GM12878 (cell line): ENCODE measurements around the gene SEC14L1. TPM values are rescaled to one million over a fixed set of nuclear protein-coding genes. Genes with fewer than 3 reads are reported as not detected.

ENCODE experiments used
- ATAC-seq: fragments of 200-7000 bp; cut with Tn5 transposase; 3 replicates; pipeline ENCODE4 v1.9.1; 2020; ENCODE audit warnings: mild to moderate bottlenecking, moderate library complexity
- BruUV-seq: library from RNA; stranded (reverse); fragments of 400-500 nt; replicated peaks from 2 replicates; lab custom pipeline; 2021; lab: Mats Ljungman, UMichigan
- CTCF ChIA-PET: fragments of 300-600 bp; sonication (Branson Sonifier 250); formaldehyde crosslinking; extraction: SDS; loops from one replicate; lab custom pipeline; 2021; ENCODE audit warnings: inconsistent platforms; lab: Yijun Ruan, JAX
- POLR2A ChIA-PET: fragments of 350-600 bp; formaldehyde crosslinking; extraction: SDS; loops from one replicate; lab custom pipeline; 2021; ENCODE audit warnings: inconsistent platforms; lab: Charles Lee
- RAD21 ChIA-PET: fragments of 300-600 bp; sonication (Branson Sonifier 250); formaldehyde crosslinking; loops from one replicate; lab custom pipeline; 2023; ENCODE audit warnings: antibody characterized with exemption; ENCODE audit not compliant: unreplicated experiment; lab: Charles Lee
- SMC1A ChIA-PET: fragments of 300-600 bp; sonication (Branson Sonifier 250); formaldehyde crosslinking; loops from one replicate; lab custom pipeline; 2023; ENCODE audit not compliant: unreplicated experiment, uncharacterized antibody; lab: Charles Lee
- DNase-seq: peaks from one replicate; pipeline ENCODE4 v3.0.0-alpha.2; 2011; ENCODE audit warnings: low read depth, low spot score
- FAIRE-seq: peaks from 3 replicates; lab custom pipeline; 2011; peaks lifted over from hg19 to GRCh38; lab: Jason Lieb, UNC
- H2AFZ ChIP-seq: 2 replicates; pipeline ENCODE4 v1.6.0; 2011; ENCODE audit warnings: low read depth, low read length, control low read depth; ENCODE audit not compliant: control insufficient read depth
- H3K27ac ChIP-seq: 2 replicates; pipeline ENCODE4 v1.5.1; 2011; ENCODE audit warnings: control low read depth; ENCODE audit not compliant: control insufficient read depth, insufficient read depth
- H3K27me3 ChIP-seq, 2 experiments: replicated peaks in 1 of 2; 2 replicates each; pipeline versions ENCODE4 v1.6.0 to v1.6.1; 2011; ENCODE audit warnings: low read length in 1 of 2; ENCODE audit not compliant: control insufficient read depth in 2 of 2, insufficient read depth in 2 of 2
- H3K36me3 ChIP-seq, 2 experiments: 2 replicates each; pipeline ENCODE4 v1.5.1; 2011; ENCODE audit warnings: low read length in 1 of 2; ENCODE audit not compliant: control insufficient read depth in 2 of 2, insufficient read depth in 2 of 2
- H3K4me1 ChIP-seq: 2 replicates; pipeline ENCODE4 v1.6.1; 2011; ENCODE audit warnings: mild to moderate bottlenecking, low read length, moderate library complexity, mixed read lengths; ENCODE audit not compliant: control insufficient read depth, insufficient read depth
- H3K4me2 ChIP-seq: 2 replicates; pipeline ENCODE4 v1.6.0; 2011; ENCODE audit warnings: control low read depth; ENCODE audit not compliant: control insufficient read depth, insufficient read depth
- H3K4me3 ChIP-seq: fragments of 200-600 bp; sonication (generic); 2 replicates; pipeline ENCODE4 v1.5.1; 2016
- H3K79me2 ChIP-seq: 2 replicates; pipeline ENCODE4 v1.6.0; 2011; ENCODE audit warnings: low read length; ENCODE audit not compliant: control insufficient read depth, insufficient read depth
- H3K9ac ChIP-seq: 2 replicates; pipeline ENCODE4 v1.8.0; 2011; ENCODE audit warnings: low read length, control low read depth, mixed read lengths; ENCODE audit not compliant: control insufficient read depth, insufficient read depth
- H3K9me3 ChIP-seq: replicated peaks from 3 replicates; pipeline ENCODE4 v1.5.1; 2011; ENCODE audit warnings: mild to moderate bottlenecking, low read length; ENCODE audit not compliant: control insufficient read depth, insufficient read depth
- H4K20me1 ChIP-seq: 2 replicates; pipeline ENCODE4 v1.6.0; 2011; ENCODE audit not compliant: control insufficient read depth, insufficient read depth
- DPF2 ChIP-seq: fragments of 450-650 bp; IDR thresholded peaks from 2 replicates; pipeline ENCODE4 v1.6.1; 2017; ENCODE audit warnings: mild to moderate bottlenecking
- GABPA ChIP-seq: IDR thresholded peaks from 2 replicates; pipeline ENCODE4 v1.6.1; 2014; ENCODE audit warnings: antibody characterized with exemption, low read depth, mild to moderate bottlenecking, inconsistent platforms
- JUNB ChIP-seq: IDR thresholded peaks from 2 replicates; pipeline ENCODE4 v1.6.1; 2016; ENCODE audit warnings: antibody characterized with exemption, mild to moderate bottlenecking
- RFX5 ChIP-seq: IDR thresholded peaks from 2 replicates; pipeline ENCODE4 v1.6.1; 2011; ENCODE audit warnings: low read depth, low read length, improper control_type of control experiment
- WGBS: methylation state at CpG from one replicate; pipeline ENCODE4 v1.1.6; 2016; ENCODE audit warnings: low lambda C conversion rate; ENCODE audit not compliant: insufficient replicate concordance, insufficient coverage; ENCODE audit errors: missing lambda C conversion rate; 5-methylcytosine and 5-hydroxymethylcytosine counted together
- in situ Hi-C: fragments of 300-500 bp; cut with MboI; formaldehyde crosslinking; loops from 9 replicates; pipeline ENCODE4 v1.14.3; 2018; ENCODE audit warnings: mixed read lengths
- intact Hi-C: fragments of 100-400 bp; cut with micrococcal nuclease; formaldehyde crosslinking; loops from one replicate; pipeline ENCODE4 v1.14.2; 2022; ENCODE audit not compliant: unreplicated experiment
- polyA plus RNA-seq, 11 experiments: library from polyadenylated mRNA; depleted of rRNA in 4 of 11; unstranded in 6 of 11; stranded (reverse) in 5 of 11; fragments of >200 nt; fragmentation: Nextera tagmentation in 4 of 11; fragmentation: Illumina TruSeq in 1 of 11; extraction: Ambion mirVana in 4 of 11; extraction: Trizol in 1 of 11; gene quantifications; 1 replicate in 1 of 11; 2 replicates in 10 of 11; pipeline versions ENCODE4 v1.2.1 to v1.2.3, GENCODE V29; 2011 to 2016; ENCODE audit warnings: inconsistent platforms in 2 of 11, missing spikeins in 2 of 11, low read depth in 1 of 11
- total RNA-seq, 4 experiments: library from RNA; depleted of rRNA in 3 of 4; stranded (reverse); fragments of >200 nt in 3 of 4; fragmentation: Illumina TruSeq in 1 of 4; extraction: Trizol in 1 of 4; gene quantifications; 2 replicates each; pipeline versions ENCODE4 v1.2.1 to v1.2.3, GENCODE V29; 2013 to 2021
- TF ChIP-seq, protein P1 (sequence below): IDR thresholded peaks from 2 replicates; pipeline ENCODE4 v1.6.1; 2012; ENCODE audit warnings: improper control_type of control experiment, low read depth, low read length; ENCODE audit not compliant: insufficient replicate concordance

The SEC14L1 gene
- total and polyA plus RNA-seq, 10 of the 15 experiments (the other 5 are each of a cell fraction or from before 2014, with no cell fraction given), result 6.3 to 66.1 (median 33.5) TPM

- FAIRE-seq, result no peak
- Histone ChIP-seq H3K9me3 (no peaks in the 10 kb centered on the region), H3K4me1 (peaks cover 5% of the 10 kb centered on the region), H3K4me3 (no peak overlapping the region)
- RAD21 ChIA-PET, result interaction anchor here (1.9 kb wide), 1 partner anchor 11 kb away, joined by 5 read pairs; no protein-coding TSS in a partner anchor
- TF ChIP-seq, protein P1, sequence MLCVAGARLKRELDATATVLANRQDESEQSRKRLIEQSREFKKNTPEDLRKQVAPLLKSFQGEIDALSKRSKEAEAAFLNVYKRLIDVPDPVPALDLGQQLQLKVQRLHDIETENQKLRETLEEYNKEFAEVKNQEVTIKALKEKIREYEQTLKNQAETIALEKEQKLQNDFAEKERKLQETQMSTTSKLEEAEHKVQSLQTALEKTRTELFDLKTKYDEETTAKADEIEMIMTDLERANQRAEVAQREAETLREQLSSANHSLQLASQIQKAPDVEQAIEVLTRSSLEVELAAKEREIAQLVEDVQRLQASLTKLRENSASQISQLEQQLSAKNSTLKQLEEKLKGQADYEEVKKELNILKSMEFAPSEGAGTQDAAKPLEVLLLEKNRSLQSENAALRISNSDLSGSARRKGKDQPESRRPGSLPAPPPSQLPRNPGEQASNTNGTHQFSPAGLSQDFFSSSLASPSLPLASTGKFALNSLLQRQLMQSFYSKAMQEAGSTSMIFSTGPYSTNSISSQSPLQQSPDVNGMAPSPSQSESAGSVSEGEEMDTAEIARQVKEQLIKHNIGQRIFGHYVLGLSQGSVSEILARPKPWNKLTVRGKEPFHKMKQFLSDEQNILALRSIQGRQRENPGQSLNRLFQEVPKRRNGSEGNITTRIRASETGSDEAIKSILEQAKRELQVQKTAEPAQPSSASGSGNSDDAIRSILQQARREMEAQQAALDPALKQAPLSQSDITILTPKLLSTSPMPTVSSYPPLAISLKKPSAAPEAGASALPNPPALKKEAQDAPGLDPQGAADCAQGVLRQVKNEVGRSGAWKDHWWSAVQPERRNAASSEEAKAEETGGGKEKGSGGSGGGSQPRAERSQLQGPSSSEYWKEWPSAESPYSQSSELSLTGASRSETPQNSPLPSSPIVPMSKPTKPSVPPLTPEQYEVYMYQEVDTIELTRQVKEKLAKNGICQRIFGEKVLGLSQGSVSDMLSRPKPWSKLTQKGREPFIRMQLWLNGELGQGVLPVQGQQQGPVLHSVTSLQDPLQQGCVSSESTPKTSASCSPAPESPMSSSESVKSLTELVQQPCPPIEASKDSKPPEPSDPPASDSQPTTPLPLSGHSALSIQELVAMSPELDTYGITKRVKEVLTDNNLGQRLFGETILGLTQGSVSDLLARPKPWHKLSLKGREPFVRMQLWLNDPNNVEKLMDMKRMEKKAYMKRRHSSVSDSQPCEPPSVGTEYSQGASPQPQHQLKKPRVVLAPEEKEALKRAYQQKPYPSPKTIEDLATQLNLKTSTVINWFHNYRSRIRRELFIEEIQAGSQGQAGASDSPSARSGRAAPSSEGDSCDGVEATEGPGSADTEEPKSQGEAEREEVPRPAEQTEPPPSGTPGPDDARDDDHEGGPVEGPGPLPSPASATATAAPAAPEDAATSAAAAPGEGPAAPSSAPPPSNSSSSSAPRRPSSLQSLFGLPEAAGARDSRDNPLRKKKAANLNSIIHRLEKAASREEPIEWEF, result no peak
- no peak for TF ChIP-seq JUNB
- TF ChIP-seq RFX5, result no peak
- TF ChIP-seq DPF2, result no peak
- no peak for TF ChIP-seq GABPA
- TF ChIP-seq, all 136 proteins: peak for 0
- DNase-seq (no peak), ATAC-seq (no peak)
- intact Hi-C loops (no loop called here), in situ Hi-C loops (no loop called here)
- BruUV-seq, result no TSS peak
- Histone ChIP-seq H3K9ac (no peak overlapping the region), H3K4me2 (no peak overlapping the region), H3K27ac (no peak overlapping the region), H2AFZ (no peak overlapping the region), H4K20me1 (no peaks in the 10 kb centered on the region), H3K27me3 (no peaks in the 10 kb centered on the region), H3K36me3 (no peaks in the 10 kb centered on the region), H3K79me2 (no peaks in the 10 kb centered on the region)
- ChIA-PET SMC1A (interaction anchor here (0.6 to 1.8 kb wide), 5 partner anchors 8 to 143 kb away, joined by 3 to 4 read pairs (median 4); no protein-coding TSS in a partner anchor), POLR2A (interaction anchor here (0.5 kb wide), 1 partner anchor 39 kb away, joined by 3 read pairs; no protein-coding TSS in a partner anchor), CTCF (interaction anchor here (0.9 to 2.5 kb wide), 3 partner anchors 9 to 40 kb away, joined by 3 to 7 read pairs (median 3); no protein-coding TSS in a partner anchor)
- 73% methylated on average over 10 of the region's 10 CpGs for WGBS
Measured at GRCh38 chr17:77128896-77129567, 11.7 kb upstream of the SEC14L1 start.
